ENCODE measurements around the gene KCNG2. TPM values are rescaled to one million over a fixed set of nuclear protein-coding genes. Genes with fewer than 3 reads are reported as not detected.

KCNG2 gene
- polyA plus RNA-seq, 1 experiment, result 0.38 TPM

DNA sequence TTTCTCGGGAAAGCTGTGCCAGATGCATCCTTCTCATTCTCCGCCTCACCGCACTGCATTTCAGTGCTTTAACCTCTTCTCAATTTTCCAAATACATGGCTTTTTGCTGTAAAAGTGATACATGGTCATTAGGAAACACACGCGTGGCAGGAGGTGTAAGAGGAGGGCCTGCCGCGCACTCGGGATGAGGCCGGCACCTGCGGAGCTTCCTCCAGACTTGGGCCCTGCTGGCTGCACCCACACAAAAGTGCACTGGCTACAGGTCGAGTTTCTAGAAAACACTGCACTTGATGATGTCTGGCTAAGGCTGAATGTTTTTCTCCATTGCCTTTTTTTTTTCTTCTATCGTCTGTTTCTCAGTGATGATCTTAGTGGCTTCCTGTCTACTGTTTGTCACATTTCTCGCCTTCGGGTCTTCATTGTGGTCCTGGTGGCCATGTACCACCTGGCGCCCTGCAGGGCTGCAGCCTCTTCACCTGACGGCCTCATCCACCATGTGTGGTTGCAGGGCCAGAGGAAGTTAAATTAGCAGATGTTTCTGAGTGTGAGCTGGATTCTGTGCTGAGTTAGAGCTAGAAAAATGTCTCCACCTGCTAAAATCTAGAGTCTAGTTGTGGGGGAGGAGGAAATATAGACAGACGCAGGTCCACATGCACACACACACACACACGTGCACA, 7.6 kb downstream of the KCNG2 start:
- TF ChIP-seq CTCF (IDR thresholded peaks at IDR 0.05; ENCODE audit: low read depth, low read length), result no peak

DNA sequence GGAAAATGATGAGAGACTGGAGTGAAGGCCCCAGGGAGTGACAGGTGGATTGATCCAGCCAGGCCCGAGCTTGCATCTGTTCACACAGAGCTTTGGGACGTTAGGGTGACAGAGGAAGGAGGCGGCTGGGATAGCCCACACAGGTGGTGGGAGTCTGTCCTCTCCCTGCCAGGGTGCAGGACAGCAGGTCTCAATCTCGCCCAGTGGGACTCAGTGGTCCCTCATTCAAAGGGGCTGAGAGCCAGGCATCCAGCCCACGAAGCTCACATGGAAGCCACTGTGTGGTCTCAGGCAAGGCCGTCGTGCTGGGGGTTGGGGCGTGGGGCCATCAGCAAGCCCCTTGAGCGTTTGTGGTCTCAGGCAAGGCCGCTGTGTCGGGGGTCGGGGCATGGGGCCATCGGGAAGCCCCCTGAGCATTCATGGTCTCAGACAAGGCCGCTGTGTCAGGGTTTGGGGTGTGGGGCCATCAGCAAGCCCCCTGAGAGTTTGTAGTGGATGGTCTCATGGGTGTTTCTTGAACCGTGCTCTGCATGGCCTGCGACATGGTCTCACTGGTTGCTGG, 8.3 kb downstream of the KCNG2 start:
- ChIA-PET CTCF (no interaction called here), POLR2A (no interaction called here)
- H3K4me3 ChIP-seq (ENCODE audit: low read depth, low read length), result no peak overlapping the region
- no peak for DNase-seq (ENCODE audit: low read depth, low spot score)
- H3K27me3 ChIP-seq (ENCODE audit: control insufficient read depth, insufficient read depth, low read length), result peaks cover 2% of the 10 kb centered on the region
- H3K27ac ChIP-seq (ENCODE audit: low read depth, low read length), result no peak overlapping the region
- peaks cover 18% of the 10 kb centered on the region for H3K9me3 ChIP-seq (ENCODE audit: control insufficient read depth, insufficient read depth, low read length)
- TF ChIP-seq CTCF (IDR thresholded peaks at IDR 0.05; ENCODE audit: low read depth, low read length), result no peak

More for the DNA sequence above, 7.6 kb downstream of the KCNG2 start:
- peaks cover 18% of the 10 kb centered on the region for H3K9me3 ChIP-seq (ENCODE audit: control insufficient read depth, insufficient read depth, low read length)
- ChIA-PET POLR2A (no interaction called here), CTCF (no interaction called here)
- peaks cover 4% of the 10 kb centered on the region for H3K27me3 ChIP-seq (ENCODE audit: control insufficient read depth, insufficient read depth, low read length)
- DNase-seq (ENCODE audit: low read depth, low spot score), result no peak
- H3K4me3 ChIP-seq (ENCODE audit: low read depth, low read length), result no peak overlapping the region
- no peak overlapping the region for H3K27ac ChIP-seq (ENCODE audit: low read depth, low read length)

GRCh38 chr18:79806976-79807841, 9.5 kb downstream of the KCNG2 start:
- TF ChIP-seq CTCF (IDR thresholded peaks at IDR 0.05; ENCODE audit: low read depth, low read length), result no peak
- no peak overlapping the region for H3K4me3 ChIP-seq (ENCODE audit: low read depth, low read length)
- peaks cover 18% of the 10 kb centered on the region for H3K9me3 ChIP-seq (ENCODE audit: control insufficient read depth, insufficient read depth, low read length)
- CTCF ChIA-PET, result no interaction called here
- DNase-seq (ENCODE audit: low read depth, low spot score), result no peak
- peaks cover 2% of the 10 kb centered on the region for H3K27me3 ChIP-seq (ENCODE audit: control insufficient read depth, insufficient read depth, low read length)
- H3K27ac ChIP-seq (ENCODE audit: low read depth, low read length), result no peak overlapping the region
- POLR2A ChIA-PET, result no interaction called here

DNA sequence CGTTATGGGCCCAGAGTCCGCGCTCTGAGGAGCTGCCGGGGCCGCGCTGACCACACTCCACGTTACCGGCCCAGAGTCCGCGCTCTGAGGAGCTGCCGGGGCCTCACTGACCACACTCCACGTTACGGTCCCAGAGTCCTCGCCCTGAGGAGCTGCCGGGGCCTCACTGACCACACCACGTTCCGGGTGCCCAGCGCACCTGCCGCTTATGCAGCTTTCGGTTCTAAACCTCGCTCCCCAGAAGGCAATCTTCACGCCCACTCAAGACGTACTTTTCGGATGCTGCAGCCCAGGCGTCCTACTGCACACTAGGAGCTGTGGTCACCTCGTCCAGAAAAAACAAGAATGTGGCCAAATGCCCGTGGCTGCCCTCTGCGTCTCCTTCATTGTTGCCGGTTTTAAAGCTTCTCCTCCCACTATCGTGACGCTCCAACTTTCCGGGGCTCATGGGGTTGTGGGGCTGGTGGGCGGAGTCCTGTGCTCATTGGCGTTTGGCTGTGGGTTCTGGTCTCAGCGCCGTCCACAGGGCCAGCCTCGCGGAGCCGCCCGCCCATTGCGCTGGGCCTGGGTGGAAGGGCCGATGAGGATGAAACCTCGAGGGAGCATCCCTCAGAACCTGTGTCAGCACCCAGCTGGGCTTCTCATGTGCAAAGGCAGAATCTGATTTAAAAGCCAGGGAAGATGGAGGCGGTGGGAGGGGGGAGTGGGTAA, 11.9 kb downstream of the KCNG2 start:
- ChIA-PET CTCF (no interaction called here), POLR2A (no interaction called here)
- peaks cover 6% of the 10 kb centered on the region for H3K27me3 ChIP-seq (ENCODE audit: control insufficient read depth, insufficient read depth, low read length)
- no peak overlapping the region for H3K4me3 ChIP-seq (ENCODE audit: low read depth, low read length)
- TF ChIP-seq CTCF (IDR thresholded peaks at IDR 0.05; ENCODE audit: low read depth, low read length), result no peak
- H3K27ac ChIP-seq (ENCODE audit: low read depth, low read length), result no peak overlapping the region
- peaks cover 18% of the 10 kb centered on the region for H3K9me3 ChIP-seq (ENCODE audit: control insufficient read depth, insufficient read depth, low read length)
- DNase-seq (ENCODE audit: low read depth, low spot score), result no peak

Measured in AG04450 (cell line).